Regular cardiac myocyte (primary cell): ENCODE data around the gene LBX2. TPM values are rescaled to one million over a fixed set of nuclear protein-coding genes. Genes with fewer than 3 reads are reported as not detected.

ENCODE experiments used
- total RNA-seq: library from RNA; depleted of rRNA; stranded (reverse); fragments of >200 nt; gene quantifications from 2 replicates; pipeline ENCODE4 v1.2.3, GENCODE V29; 2014

The LBX2 gene
- 2.1 and 2.8 TPM in 2 replicates for total RNA-seq

DNA sequence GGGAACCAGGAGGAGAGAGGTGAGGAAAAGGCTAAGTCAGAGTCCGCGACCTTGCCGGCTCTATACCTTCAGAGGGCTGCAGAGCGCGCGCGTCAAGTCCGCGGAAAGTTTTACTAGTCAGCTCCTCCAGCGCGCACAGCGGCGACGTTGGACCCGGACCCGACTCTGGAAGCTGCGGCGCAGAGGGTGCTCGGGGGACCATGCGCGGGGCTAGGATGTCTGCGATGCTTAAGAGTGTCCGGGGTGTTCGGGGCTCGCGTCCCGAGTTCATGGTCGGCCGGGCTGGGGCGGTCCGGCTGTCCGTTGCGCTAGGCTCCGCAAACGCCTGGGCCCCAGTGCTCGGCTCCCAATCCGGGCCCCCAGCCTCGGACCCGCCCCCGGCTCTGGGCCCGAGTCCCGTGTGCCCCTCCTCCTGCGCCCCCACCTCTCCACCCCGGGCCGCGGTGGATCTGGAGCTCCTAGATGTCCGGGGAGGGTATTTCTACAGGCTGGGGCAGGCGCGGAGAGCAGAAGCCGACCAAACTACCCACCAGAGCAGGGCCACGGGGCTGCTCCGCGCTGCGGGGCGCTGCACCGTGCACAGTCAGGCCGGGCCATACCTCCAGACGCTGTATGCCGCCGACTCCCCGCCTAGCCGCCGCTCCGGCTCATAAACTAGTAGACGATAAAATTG is at the start of gene LBX2:
Gene LBX2, minus strand, starts transcription at position 337 of the 673 bp plus-strand sequence. Its CDS starts 66 bp downstream, at position 271.

DNA sequence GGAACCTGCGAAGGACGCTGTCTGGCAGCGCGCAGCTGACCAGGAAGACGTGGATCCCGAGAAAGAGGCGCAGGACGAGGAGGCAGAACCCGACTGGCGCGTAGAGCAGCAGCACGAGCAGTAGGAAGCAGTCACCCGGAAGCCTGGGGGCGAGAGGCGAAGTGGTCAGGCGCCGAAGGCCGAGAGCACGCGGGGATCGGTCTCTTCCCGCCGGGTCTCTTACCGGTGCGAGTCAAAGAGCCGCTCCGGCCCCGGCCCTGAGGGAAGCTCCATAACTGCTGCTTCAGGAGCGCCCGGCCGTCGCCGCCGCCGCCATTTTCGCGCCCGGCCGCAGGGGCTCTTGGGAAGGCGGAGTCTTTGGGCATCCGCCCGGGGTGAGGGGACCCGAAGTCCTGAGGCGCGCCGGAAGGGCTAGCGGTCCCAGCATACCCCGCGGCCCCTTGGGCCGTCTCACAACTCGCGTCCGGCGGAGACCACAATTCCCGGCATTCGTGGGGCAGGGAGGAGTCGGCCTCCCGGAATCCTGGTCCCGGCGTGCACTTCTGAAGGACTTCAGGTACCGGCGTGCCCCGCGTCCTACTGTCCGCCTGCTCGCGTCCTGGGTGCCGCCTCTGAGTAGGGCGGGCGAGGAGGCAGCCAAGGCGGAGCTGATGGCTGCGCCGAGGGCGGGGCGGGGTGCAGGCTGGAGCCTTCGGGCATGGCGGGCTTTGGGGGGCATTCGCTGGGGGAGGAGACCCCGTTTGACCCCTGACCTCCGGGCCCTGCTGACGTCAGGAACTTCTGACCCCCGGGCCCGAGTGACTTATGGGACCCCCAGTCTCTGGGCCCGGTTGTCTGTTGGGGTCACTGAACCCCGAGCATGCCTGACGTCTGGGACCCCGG is 30.2 kb upstream of the LBX2 start, which contains the start of the genes AUP1 and HTRA2:
Gene AUP1, minus strand, starts transcription at position 350 of the 882 bp plus-strand sequence. Its CDS starts 77 bp downstream, at position 273.
Gene HTRA2, plus strand, starts transcription at position 577 of the 882 bp plus-strand sequence. Its CDS starts 74 bp downstream, at position 651.

DNA sequence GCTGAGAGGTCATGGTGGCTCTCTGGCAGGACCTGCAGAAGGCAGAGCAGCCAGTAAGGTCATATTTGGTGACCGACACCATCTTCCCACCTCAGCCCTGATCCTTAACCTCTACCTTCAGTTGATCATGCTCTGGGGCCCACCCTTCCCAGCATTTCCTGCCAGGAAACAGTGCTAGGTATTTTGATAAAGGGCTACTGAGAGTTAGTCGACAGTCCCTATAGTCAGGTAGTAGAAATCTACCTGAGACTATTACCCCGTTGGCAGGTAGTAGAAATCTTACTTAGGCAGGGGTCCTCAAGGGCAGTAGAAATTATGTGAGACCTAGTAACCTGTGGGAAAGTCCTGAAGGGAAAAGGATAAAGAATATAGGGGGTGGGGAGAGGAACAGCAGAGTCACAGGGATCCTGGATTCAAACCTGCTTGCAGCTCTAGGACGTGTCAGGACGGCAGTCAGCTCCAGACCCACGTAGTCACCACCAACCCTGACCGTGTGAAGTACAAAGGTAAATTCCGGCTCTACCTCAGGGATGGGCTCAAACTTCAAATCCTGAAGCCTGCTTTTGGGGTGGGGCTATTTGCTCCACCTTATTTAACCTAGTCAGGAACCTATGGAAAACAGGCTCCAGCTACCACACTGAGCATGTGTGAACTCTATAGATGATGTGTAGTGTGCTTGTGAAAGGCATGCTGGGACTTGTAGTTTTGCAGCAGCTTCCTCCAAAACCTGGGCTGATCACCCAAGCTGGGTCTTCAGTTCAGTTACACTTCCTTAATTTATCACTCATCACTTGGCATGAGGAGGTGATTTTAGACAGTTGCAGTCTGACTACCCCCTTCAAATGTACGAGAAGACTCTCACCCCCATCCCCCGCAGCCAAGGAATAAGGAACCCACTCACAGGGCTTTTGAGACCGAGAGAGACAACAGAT is 26.6 kb upstream of the LBX2 start, which contains the start of gene DQX1:
Gene DQX1, minus strand, starts transcription at position 515 of the 932 bp plus-strand sequence. Its CDS starts 502 bp downstream, at position 13.

GRCh38 chr2:74514368-74515270 is 15.2 kb upstream of the LBX2 start, which contains the start of gene TLX2:
Gene TLX2 (plus strand): TSS chr2:74514450. CDS start chr2:74514807, 357 bp downstream.

GRCh38 chr2:74507145-74507925 is 7.9 kb upstream of the LBX2 start, which contains the start of gene PCGF1:
Gene PCGF1 (minus strand): TSS chr2:74507695. CDS start chr2:74507668, 27 bp downstream.

GRCh38 chr2:74482801-74483674 is 16.4 kb downstream of the LBX2 start, which contains the start of the genes CCDC142 and TTC31:
Gene CCDC142 (minus strand): TSS chr2:74482998. CDS start chr2:74482837, 161 bp downstream.
Gene TTC31 (plus strand): TSS chr2:74483081. CDS start chr2:74483096, 15 bp downstream.

DNA sequence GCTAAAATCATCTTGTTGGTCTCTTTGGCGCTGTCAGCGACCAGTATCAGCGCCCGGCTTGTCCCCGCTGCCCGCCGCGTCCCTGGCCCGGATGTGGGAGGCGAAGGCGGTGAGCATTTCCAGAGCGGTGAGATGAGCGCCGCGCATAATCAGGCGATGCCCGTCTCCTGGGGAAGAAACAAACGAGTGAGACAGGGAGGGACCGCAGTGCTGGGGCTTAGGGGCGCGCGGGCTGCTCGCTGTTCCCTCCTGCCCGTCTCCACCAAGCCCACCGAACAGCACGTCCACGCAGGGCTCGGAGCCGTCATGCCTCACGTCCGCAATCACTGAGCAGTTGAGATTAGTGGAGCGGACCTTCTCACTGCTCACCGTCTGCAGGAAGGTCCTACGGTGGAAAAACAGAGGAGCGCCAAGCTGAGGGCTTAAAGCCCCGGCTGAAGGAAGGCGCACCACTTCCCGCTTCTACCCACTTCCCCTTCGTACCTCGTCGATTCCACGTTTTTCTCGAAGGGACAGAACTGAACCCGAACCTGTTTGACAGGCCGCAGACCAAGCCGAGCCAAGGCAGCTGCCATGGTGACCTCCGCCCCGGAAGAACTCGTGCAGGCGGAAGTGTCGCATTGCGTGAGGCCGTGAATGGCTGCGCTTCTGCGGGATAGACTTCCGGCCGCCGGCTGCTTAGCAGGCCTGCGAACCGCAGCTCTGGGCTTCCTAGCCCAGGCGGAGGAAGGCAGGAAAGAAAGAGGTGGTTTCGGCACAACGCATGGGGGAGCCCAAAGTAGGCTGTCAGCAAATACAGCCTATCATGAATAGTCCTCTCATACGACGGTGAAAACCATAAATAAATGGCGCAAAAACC is 27.1 kb downstream of the LBX2 start, which contains the start of gene MRPL53:
Gene MRPL53, minus strand, starts transcription at position 595 of the 859 bp plus-strand sequence. Its CDS starts 20 bp downstream, at position 575.

DNA sequence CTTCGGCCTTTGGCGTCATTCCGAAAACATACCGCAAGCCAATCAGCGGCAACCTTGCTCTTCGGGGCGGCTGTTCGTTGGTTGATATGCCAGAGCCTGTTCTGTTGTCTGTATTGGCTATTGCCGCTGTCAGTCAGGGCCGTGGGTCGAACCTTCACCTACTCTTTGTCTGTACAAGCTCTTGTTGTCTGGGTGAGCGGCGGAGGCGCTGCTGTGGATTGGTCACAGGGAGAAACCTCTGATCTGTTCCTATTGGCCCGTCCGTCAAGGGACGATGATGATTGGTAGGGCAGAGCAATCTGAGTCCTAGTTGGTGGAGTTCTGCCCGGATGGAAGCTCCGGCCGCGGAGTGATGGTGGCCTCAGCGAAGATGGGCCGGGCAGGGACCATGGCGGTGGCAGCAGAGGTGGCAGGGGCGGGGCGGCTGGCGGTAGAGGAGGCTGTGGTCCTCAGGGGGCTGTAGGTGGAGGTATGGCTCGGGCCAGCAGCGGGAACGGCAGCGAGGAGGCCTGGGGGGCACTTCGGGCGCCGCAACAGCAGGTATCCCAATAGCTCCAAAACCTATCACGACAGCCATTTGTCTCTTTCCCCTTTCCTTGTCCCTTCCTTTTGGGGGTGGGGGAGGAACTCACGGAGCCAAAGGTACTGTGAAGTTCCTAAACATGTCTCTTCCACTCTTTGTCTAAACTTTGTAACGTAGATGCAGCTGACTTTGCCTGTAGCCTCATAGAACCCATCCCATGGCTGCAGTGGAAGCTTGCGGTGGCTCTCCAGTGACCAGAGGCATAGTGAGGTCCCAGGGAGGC is 41.1 kb downstream of the LBX2 start, which contains the start of gene WBP1:
Gene WBP1, plus strand, starts transcription at position 307 of the 806 bp plus-strand sequence. Its CDS starts 165 bp downstream, at position 472.

GRCh38 chr2:74454654-74455511 is 44.5 kb downstream of the LBX2 start, which contains the start of gene INO80B:
Gene INO80B (plus strand): TSS chr2:74455087. CDS start chr2:74455117, 30 bp downstream.

Other genes starting within 250 kb of the LBX2 start
- gene SLC4A5, start 156.2 kb downstream of the LBX2 start, total RNA-seq = under 0.01 TPM in 1 of 2 replicates, not detected in the other
- 202 and 203 TPM in 2 replicates for gene DCTN1, start 119.3 kb downstream of the LBX2 start, total RNA-seq
- 0.58 and 1.1 TPM in 2 replicates for gene C2orf81, start 78.0 kb downstream of the LBX2 start, total RNA-seq
- gene WDR54, start 77.9 kb downstream of the LBX2 start, total RNA-seq = 38.6 and 76.1 TPM in 2 replicates
- gene RTKN, start 57.7 kb downstream of the LBX2 start, total RNA-seq = 10.2 and 13.5 TPM in 2 replicates
- 7.1 and 16.3 TPM in 2 replicates for gene INO80B, start 44.5 kb downstream of the LBX2 start, total RNA-seq
- gene WBP1, start 41.2 kb downstream of the LBX2 start, total RNA-seq = 39.1 and 58.9 TPM in 2 replicates
- 65.7 and 82.4 TPM in 2 replicates for gene MOGS, start 34.2 kb downstream of the LBX2 start, total RNA-seq
- gene MRPL53, start 26.9 kb downstream of the LBX2 start, total RNA-seq = 37.5 and 47.0 TPM in 2 replicates
- gene CCDC142, start 16.6 kb downstream of the LBX2 start, total RNA-seq = 18.0 and 22.3 TPM in 2 replicates
- 10.7 and 14.6 TPM in 2 replicates for gene TTC31, start 16.5 kb downstream of the LBX2 start, total RNA-seq
- 20.3 and 25.9 TPM in 2 replicates for gene PCGF1, start 8.1 kb upstream of the LBX2 start, total RNA-seq
- under 0.01 TPM in 1 of 2 replicates, not detected in the other for gene TLX2, start 14.8 kb upstream of the LBX2 start, total RNA-seq
- not detected in 2 replicates for gene DQX1, start 26.6 kb upstream of the LBX2 start, total RNA-seq
- 104 and 110 TPM in 2 replicates for gene AUP1, start 30.1 kb upstream of the LBX2 start, total RNA-seq
- 44.8 and 51.2 TPM in 2 replicates for gene HTRA2, start 30.3 kb upstream of the LBX2 start, total RNA-seq
- gene LOXL3, start 54.3 kb upstream of the LBX2 start, total RNA-seq = 147 and 384 TPM in 2 replicates
- gene DOK1, start 55.1 kb upstream of the LBX2 start, total RNA-seq = 74.6 and 108 TPM in 2 replicates
- under 0.01 and 0.19 TPM in 2 replicates for gene M1AP, start 148.7 kb upstream of the LBX2 start, total RNA-seq
- gene SEMA4F, start 154.6 kb upstream of the LBX2 start, total RNA-seq = 8.1 and 12.4 TPM in 2 replicates